ENCODE measurements around the gene UBE2Z.

The UBE2Z gene

GRCh38 chr17:48878920-48879898 lies 29.0 kb upstream of the UBE2Z start:
- Histone ChIP-seq H3K4me3 (ENCODE audit: low read depth, low read length) (no peak overlapping the region), H3K9ac (ENCODE audit: low read depth, low read length) (no peak overlapping the region), H3K9me3 (ENCODE audit: control insufficient read depth, insufficient read depth, low read length) (no peaks in the 10 kb centered on the region), H3K4me1 (ENCODE audit: control insufficient read depth, insufficient read depth, low read length) (no peaks in the 10 kb centered on the region), H3K36me3 (ENCODE audit: control insufficient read depth, insufficient read depth, low read length) (no peaks in the 10 kb centered on the region), H3K27me3 (ENCODE audit: control insufficient read depth, insufficient read depth, low read length) (no peaks in the 10 kb centered on the region)

GRCh38 chr17:48882272-48882671 lies 25.9 kb upstream of the UBE2Z start:
- no peak overlapping the region for H3K9ac ChIP-seq (ENCODE audit: low read depth, low read length)

GRCh38 chr17:48883171-48883570 lies 25.0 kb upstream of the UBE2Z start:
- H3K9me3 ChIP-seq (ENCODE audit: control insufficient read depth, insufficient read depth, low read length): no peaks in the 10 kb centered on the region
- no peaks in the 10 kb centered on the region for H3K4me1 ChIP-seq (ENCODE audit: control insufficient read depth, insufficient read depth, low read length)
- H3K27me3 ChIP-seq (ENCODE audit: control insufficient read depth, insufficient read depth, low read length): no peaks in the 10 kb centered on the region
- no peaks in the 10 kb centered on the region for H3K36me3 ChIP-seq (ENCODE audit: control insufficient read depth, insufficient read depth, low read length)
- H3K4me3 ChIP-seq (ENCODE audit: low read depth, low read length): no peak overlapping the region
- H3K9ac ChIP-seq (ENCODE audit: low read depth, low read length): no peak overlapping the region

More at GRCh38 chr17:48882272-48882671, 25.9 kb upstream of the UBE2Z start:
- Histone ChIP-seq H3K27me3 (ENCODE audit: control insufficient read depth, insufficient read depth, low read length) (no peaks in the 10 kb centered on the region), H3K36me3 (ENCODE audit: control insufficient read depth, insufficient read depth, low read length) (no peaks in the 10 kb centered on the region), H3K9me3 (ENCODE audit: control insufficient read depth, insufficient read depth, low read length) (no peaks in the 10 kb centered on the region), H3K4me1 (ENCODE audit: control insufficient read depth, insufficient read depth, low read length) (no peaks in the 10 kb centered on the region), H3K4me3 (ENCODE audit: low read depth, low read length) (no peak overlapping the region)

- Histone ChIP-seq H3K4me1 (ENCODE audit: control insufficient read depth, insufficient read depth, low read length) (no peaks in the 10 kb centered on the region), H3K9ac (ENCODE audit: low read depth, low read length) (no peak overlapping the region), H3K4me3 (ENCODE audit: low read depth, low read length) (no peak overlapping the region), H3K36me3 (ENCODE audit: control insufficient read depth, insufficient read depth, low read length) (peaks cover 4% of the 10 kb centered on the region), H3K27me3 (ENCODE audit: control insufficient read depth, insufficient read depth, low read length) (no peaks in the 10 kb centered on the region), H3K9me3 (ENCODE audit: control insufficient read depth, insufficient read depth, low read length) (no peaks in the 10 kb centered on the region)
These were observed 18.1 kb upstream of the UBE2Z start for GRCh38 chr17:48890086-48890485.

- H3K9me3 ChIP-seq (ENCODE audit: control insufficient read depth, insufficient read depth, low read length): no peaks in the 10 kb centered on the region
- H3K36me3 ChIP-seq (ENCODE audit: control insufficient read depth, insufficient read depth, low read length): peaks cover 21% of the 10 kb centered on the region
- H3K9ac ChIP-seq (ENCODE audit: low read depth, low read length): peak overlapping the region; percentile 71
- H3K4me1 ChIP-seq (ENCODE audit: control insufficient read depth, insufficient read depth, low read length): no peaks in the 10 kb centered on the region
- H3K27me3 ChIP-seq (ENCODE audit: control insufficient read depth, insufficient read depth, low read length): no peaks in the 10 kb centered on the region
- peak overlapping the region; percentile 89 for H3K4me3 ChIP-seq (ENCODE audit: low read depth, low read length)
These were observed 15.1 kb upstream of the UBE2Z start for GRCh38 chr17:48892940-48893645.

- Histone ChIP-seq H3K4me3 (ENCODE audit: low read depth, low read length) (peak overlapping the region; percentile 89), H3K9me3 (ENCODE audit: control insufficient read depth, insufficient read depth, low read length) (no peaks in the 10 kb centered on the region), H3K27me3 (ENCODE audit: control insufficient read depth, insufficient read depth, low read length) (no peaks in the 10 kb centered on the region), H3K9ac (ENCODE audit: low read depth, low read length) (peak overlapping the region; percentile 71), H3K4me1 (ENCODE audit: control insufficient read depth, insufficient read depth, low read length) (no peaks in the 10 kb centered on the region), H3K36me3 (ENCODE audit: control insufficient read depth, insufficient read depth, low read length) (peaks cover 21% of the 10 kb centered on the region)
These were observed 14.3 kb upstream of the UBE2Z start for GRCh38 chr17:48893646-48894508.

- no peak overlapping the region for H3K4me3 ChIP-seq (ENCODE audit: low read depth, low read length)
- no peaks in the 10 kb centered on the region for H3K27me3 ChIP-seq (ENCODE audit: control insufficient read depth, insufficient read depth, low read length)
- H3K36me3 ChIP-seq (ENCODE audit: control insufficient read depth, insufficient read depth, low read length): peaks cover 21% of the 10 kb centered on the region
- H3K4me1 ChIP-seq (ENCODE audit: control insufficient read depth, insufficient read depth, low read length): no peaks in the 10 kb centered on the region
- H3K9me3 ChIP-seq (ENCODE audit: control insufficient read depth, insufficient read depth, low read length): no peaks in the 10 kb centered on the region
- H3K9ac ChIP-seq (ENCODE audit: low read depth, low read length): no peak overlapping the region
These were observed 13.3 kb upstream of the UBE2Z start for GRCh38 chr17:48894886-48895285.

GRCh38 chr17:48901241-48901640 lies 7.0 kb upstream of the UBE2Z start:
- Histone ChIP-seq H3K9ac (ENCODE audit: low read depth, low read length) (no peak overlapping the region), H3K27me3 (ENCODE audit: control insufficient read depth, insufficient read depth, low read length) (no peaks in the 10 kb centered on the region), H3K36me3 (ENCODE audit: control insufficient read depth, insufficient read depth, low read length) (peaks cover 9% of the 10 kb centered on the region), H3K4me1 (ENCODE audit: control insufficient read depth, insufficient read depth, low read length) (no peaks in the 10 kb centered on the region), H3K9me3 (ENCODE audit: control insufficient read depth, insufficient read depth, low read length) (no peaks in the 10 kb centered on the region), H3K4me3 (ENCODE audit: low read depth, low read length) (no peak overlapping the region)

- Histone ChIP-seq H3K36me3 (ENCODE audit: control insufficient read depth, insufficient read depth, low read length) (peaks cover 1% of the 10 kb centered on the region), H3K9ac (ENCODE audit: low read depth, low read length) (no peak overlapping the region), H3K9me3 (ENCODE audit: control insufficient read depth, insufficient read depth, low read length) (no peaks in the 10 kb centered on the region), H3K27me3 (ENCODE audit: control insufficient read depth, insufficient read depth, low read length) (no peaks in the 10 kb centered on the region), H3K4me3 (ENCODE audit: low read depth, low read length) (no peak overlapping the region), H3K4me1 (ENCODE audit: control insufficient read depth, insufficient read depth, low read length) (no peaks in the 10 kb centered on the region)
These were observed 4.8 kb upstream of the UBE2Z start for GRCh38 chr17:48903401-48903800.

GRCh38 chr17:48904428-48904827 lies 3.8 kb upstream of the UBE2Z start:
- H3K36me3 ChIP-seq (ENCODE audit: control insufficient read depth, insufficient read depth, low read length): peaks cover 2% of the 10 kb centered on the region
- H3K9me3 ChIP-seq (ENCODE audit: control insufficient read depth, insufficient read depth, low read length): no peaks in the 10 kb centered on the region
- H3K9ac ChIP-seq (ENCODE audit: low read depth, low read length): no peak overlapping the region
- no peaks in the 10 kb centered on the region for H3K27me3 ChIP-seq (ENCODE audit: control insufficient read depth, insufficient read depth, low read length)
- H3K4me3 ChIP-seq (ENCODE audit: low read depth, low read length): no peak overlapping the region
- no peaks in the 10 kb centered on the region for H3K4me1 ChIP-seq (ENCODE audit: control insufficient read depth, insufficient read depth, low read length)

GRCh38 chr17:48905987-48906515 lies 2.2 kb upstream of the UBE2Z start:
- Histone ChIP-seq H3K27me3 (ENCODE audit: control insufficient read depth, insufficient read depth, low read length) (no peaks in the 10 kb centered on the region), H3K9me3 (ENCODE audit: control insufficient read depth, insufficient read depth, low read length) (no peaks in the 10 kb centered on the region), H3K4me3 (ENCODE audit: low read depth, low read length) (no peak overlapping the region), H3K36me3 (ENCODE audit: control insufficient read depth, insufficient read depth, low read length) (peaks cover 2% of the 10 kb centered on the region), H3K4me1 (ENCODE audit: control insufficient read depth, insufficient read depth, low read length) (peaks cover 10% of the 10 kb centered on the region), H3K9ac (ENCODE audit: low read depth, low read length) (no peak overlapping the region)
